ENCODE results near the gene BACE1.

- TF ChIP-seq CTCF (IDR thresholded peaks at IDR 0.05) (no peak), MXD4 (CRISPR knock-in tag; IDR thresholded peaks at IDR 0.05; ENCODE audit: borderline replicate concordance) (no peak), ESRRA (CRISPR knock-in tag; IDR thresholded peaks at IDR 0.05; ENCODE audit: borderline replicate concordance) (no peak), ELF4 (CRISPR knock-in tag; IDR thresholded peaks at IDR 0.05; ENCODE audit: low read depth) (no peak), ATF2 (CRISPR knock-in tag; IDR thresholded peaks at IDR 0.05; ENCODE audit: borderline replicate concordance, low read depth) (no peak), SMAD3 (CRISPR knock-in tag; IDR thresholded peaks at IDR 0.05; ENCODE audit: borderline replicate concordance) (no peak), NFYB (CRISPR knock-in tag; conservative IDR thresholded peaks at IDR 0.05; ENCODE audit: low read depth) (no peak), JUN (CRISPR knock-in tag; IDR thresholded peaks at IDR 0.05) (no peak)
- TF ChIP-seq, protein P1, sequence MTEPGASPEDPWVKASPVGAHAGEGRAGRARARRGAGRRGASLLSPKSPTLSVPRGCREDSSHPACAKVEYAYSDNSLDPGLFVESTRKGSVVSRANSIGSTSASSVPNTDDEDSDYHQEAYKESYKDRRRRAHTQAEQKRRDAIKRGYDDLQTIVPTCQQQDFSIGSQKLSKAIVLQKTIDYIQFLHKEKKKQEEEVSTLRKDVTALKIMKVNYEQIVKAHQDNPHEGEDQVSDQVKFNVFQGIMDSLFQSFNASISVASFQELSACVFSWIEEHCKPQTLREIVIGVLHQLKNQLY (CRISPR knock-in tag; IDR thresholded peaks at IDR 0.05): no peak
- TF ChIP-seq, protein P2, sequence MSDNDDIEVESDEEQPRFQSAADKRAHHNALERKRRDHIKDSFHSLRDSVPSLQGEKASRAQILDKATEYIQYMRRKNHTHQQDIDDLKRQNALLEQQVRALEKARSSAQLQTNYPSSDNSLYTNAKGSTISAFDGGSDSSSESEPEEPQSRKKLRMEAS (CRISPR knock-in tag; IDR thresholded peaks at IDR 0.05): no peak
These were observed 6.7 kb downstream of the BACE1 start for GRCh38 chr11:117309310-117309709.

Measured in WTC11 (cell line).